HUDEP-2 (cell line): ENCODE data around the gene PSD4.
A peak's percentile ranks its signal among the peaks of the same experiment; 100 is the strongest.

ENCODE experiments used
- DNase-seq, 76 experiments: peaks; one replicate each; lab custom pipeline; 2025; ENCODE audit not compliant: unreplicated experiment in 76 of 76; lab: John Stamatoyannopoulos, UW

The PSD4 gene

DNA sequence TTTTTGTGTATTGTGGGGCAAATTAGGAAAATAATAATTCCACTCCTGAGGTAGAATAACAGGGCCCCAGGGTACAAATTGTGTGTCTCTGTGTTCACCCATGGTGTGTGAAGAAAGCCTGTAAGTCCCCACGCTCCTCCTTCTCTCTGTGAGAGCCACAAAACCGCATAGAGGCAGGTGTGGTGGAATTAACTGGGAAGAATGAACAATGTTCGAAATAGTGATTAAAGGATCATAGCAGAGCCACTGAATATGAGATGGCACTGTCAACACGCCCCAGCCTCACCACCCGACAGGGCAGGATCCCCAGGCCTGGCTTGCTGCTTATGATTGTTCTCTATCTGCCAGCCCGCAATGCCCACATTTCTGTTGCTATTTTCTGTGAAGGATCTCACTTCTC is 32.3 kb upstream of the PSD4 start:
- DNase-seq, result no peak

DNA sequence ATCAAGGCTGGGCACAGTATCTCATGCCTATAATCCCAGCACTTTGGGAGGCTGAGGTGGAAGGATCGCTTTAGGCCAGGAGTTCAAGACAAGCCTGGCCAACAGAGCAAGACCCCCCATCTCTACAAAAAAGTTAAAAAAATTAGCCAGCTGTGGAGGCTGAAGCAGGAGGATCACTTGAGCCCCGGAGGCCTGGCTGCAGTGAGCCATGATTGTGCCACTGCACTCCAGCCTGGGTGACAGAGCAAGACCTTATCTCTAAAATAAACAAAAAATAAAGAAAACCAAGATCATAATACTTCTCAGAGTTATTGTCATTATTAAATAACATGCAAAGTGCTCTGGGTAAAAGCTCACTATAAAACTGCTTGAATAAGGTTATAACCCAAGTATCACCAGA is 31.5 kb upstream of the PSD4 start:
- no peak for DNase-seq

DNA sequence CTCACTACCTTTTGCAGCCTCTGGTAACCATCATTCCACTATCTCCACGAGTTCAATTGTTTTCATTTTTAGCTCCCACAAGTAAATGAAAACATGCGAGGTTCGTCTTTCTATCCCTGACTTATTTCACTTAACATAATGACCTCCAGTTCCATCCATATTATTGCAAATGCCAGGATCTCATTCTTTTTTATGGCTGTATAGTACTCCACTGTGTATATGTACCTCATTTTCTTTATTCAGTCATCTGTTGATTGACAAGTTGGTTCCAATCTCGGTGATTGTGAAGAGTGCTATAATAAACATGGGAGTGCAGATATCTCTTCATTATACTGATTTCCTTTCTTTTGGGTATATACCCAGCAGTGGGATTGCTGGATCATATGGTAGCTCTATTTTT is 29.5 kb upstream of the PSD4 start:
- no peak for DNase-seq

DNA sequence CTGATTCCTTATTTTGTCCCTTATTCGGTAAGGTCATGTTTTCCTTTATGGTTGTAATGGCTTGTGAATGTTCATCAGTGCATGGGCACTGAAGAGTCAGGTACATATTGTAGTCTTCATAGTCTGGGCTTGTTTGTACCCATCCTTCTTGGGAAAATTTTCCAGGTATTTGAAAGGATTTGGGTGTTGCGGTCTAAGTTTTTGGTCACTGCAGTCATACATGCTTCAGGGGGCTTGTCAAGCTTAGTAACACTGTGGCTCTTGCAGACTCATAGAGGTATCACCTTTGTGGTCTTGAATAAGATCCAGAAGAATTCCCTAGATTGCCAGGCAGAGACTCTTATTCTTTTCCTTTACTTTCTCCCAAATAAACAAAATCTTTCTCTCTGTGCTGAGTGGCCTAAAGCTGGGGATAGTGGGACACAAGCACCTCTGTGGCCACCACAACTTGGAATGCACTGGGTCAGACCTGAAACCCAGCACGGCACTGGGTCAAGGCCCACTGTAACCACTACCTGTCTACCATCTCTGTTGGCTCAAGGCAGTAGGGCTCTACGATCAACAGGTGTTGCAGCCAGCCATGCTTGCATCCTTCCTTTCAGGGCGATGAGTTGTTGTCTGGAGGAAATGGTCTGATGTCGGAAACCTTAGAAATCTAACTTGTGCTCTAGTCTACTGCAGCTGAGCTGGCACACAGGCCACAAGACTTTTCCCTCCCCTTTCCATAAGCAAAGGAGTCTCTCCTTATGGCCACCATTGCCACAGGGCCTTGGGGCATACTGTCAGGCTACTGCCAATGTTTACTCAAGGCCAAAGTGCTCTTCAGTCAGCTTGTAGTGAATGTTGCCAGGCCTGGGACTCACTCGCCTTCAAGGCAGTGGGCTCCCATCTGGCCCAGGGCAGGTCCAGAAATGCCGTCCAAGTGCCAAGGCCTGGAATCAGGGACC is 24.9 kb upstream of the PSD4 start:
- DNase-seq, result no peak

DNA sequence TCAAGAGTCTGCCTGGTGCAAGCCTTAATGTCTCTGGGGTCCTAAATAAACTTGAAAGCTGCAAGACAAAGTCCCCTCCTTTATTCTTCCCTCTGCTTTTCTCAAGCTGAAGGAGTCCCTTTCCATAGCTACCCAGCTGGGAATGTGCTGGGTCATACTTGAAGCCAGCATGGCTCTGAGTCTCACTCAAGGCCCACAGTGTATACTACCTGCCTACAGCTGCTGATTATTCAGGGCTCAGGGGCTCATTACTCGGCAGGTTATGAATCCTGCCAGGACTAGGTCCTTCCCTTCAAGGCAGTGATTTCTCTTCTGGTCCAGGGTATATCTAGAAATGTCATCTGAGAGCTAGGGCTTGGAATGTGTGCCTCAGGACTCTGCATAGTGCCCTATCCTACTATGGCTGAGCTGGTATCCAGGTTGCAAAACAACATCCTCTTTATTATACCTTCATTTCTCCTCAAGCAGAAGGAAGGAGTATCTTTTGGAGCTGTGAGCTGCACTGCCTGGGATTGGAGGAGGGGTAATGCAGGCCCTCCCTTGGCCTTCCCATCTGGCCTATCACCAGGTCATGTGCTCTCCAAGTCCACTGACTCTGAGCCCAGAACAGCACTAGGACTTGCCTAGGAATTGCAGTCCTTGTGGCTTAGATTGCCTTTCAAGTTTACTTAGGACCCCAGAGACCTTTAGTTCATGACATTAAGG is 24.1 kb upstream of the PSD4 start:
- DNase-seq, result no peak

DNA sequence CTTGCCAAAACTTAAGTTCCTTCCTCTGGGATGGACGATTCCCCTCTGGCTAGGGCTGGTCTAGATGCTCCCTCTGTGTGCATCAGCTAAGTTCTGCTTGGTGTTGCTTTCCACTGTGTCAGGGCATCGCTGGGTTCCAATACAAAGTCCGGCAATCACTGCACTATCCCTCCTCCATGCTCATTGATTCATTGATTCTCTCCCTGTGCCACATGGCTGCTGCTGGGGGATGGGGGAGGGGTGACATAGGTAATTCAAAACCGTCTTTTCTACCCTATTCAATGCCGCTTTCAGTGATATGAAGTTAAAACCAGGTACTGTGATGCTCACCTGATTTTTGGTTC is 23.5 kb upstream of the PSD4 start:
- DNase-seq, result no peak

DNA sequence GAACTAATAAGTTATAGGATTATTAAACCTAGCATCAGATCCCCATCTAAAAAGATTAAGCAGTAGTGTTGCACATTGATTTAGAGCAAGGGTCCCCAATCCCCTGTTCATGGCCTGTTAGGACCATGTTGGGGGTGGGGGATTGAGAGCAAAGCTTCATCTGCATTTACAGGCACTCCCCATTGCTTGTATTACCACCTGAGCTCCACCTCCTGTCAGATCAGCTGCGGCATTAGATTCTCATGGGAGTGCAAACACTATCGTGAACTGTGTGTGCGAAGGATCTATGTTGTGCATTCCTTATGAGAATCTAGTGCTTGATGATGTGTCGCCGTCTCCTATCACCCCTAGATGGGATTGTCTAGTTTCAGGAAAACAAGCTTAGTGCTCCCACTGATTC is 18.4 kb upstream of the PSD4 start:
- DNase-seq, result no peak

DNA sequence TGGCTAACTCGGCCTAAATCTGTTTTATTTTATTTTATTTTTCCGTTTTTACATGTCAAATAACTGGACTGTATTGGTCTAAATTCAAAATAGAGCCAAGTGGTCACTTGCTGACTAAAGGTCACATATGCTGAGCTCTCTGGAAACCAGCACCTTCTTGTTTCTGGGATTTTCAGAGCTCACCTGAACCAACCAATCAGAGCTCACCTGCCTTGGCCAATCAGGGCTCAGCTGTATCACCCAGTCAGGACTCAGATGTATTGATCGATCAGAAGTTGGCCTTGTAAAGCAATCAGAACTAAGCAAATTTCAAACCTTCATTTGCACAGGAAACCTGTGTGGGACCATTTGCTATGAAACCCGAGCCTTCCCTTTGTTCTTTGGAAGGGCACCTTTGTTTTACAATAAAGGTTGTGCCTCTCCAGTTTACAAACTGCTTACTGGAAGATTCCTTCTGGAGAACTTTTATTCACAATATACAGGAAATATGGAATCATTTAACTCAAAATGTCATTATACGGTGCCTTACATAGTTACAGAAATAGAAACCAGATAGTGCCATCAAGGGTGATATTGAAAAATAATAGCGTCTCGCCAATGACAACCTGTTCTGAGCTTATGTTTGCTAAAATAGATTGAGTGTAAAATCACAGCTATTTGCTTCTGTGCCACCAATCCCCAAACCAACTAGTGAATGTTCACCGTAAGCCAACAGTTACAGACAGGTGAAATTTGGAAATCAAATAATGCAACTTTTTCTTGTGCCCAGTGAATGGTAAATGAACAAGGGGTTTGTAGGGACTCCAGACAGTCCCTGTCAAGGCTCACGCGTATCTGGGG is 17.3 kb upstream of the PSD4 start:
- DNase-seq, result no peak

DNA sequence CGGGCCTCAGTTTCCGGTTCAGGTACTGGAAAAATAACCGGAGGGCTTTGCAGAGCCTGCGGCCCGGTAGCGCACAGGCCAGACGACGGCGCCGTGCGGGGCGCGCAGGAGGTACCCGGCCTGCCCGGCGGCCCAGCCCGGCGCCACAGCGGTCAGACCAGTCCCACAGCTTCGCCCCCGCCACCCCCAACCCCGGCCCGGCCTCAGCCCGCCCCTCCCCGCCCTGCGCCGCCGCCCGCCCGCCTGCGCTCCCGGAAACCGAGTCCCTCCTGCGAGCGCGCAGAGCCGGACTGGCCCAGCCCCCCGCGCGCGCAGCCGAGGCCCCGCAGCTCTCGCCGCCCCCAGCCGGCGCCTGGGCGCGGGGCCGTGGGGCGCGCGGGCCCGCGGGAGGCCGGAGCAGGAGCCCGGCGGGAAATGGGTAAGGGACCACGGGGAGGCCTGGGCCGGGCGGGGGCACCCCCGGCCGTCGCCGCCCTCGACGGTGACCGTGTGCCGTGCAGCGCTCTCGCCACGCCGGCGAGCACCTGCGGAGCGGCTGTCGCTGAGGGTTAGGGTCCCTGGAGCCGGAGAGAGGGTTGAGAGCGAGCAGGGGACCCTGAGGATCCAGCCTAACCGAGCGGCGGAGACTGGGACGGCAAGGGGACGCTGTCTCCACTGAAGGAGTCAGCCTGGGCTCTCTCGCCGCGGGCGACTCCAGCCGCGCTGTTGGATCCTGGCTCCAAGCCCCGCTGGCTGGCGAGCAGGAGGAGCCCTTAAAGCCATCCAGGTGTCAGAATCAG is 16.5 kb upstream of the PSD4 start:
- peak in 10 of 76 experiments; percentile 3 to 46 (median 22) for DNase-seq

DNA sequence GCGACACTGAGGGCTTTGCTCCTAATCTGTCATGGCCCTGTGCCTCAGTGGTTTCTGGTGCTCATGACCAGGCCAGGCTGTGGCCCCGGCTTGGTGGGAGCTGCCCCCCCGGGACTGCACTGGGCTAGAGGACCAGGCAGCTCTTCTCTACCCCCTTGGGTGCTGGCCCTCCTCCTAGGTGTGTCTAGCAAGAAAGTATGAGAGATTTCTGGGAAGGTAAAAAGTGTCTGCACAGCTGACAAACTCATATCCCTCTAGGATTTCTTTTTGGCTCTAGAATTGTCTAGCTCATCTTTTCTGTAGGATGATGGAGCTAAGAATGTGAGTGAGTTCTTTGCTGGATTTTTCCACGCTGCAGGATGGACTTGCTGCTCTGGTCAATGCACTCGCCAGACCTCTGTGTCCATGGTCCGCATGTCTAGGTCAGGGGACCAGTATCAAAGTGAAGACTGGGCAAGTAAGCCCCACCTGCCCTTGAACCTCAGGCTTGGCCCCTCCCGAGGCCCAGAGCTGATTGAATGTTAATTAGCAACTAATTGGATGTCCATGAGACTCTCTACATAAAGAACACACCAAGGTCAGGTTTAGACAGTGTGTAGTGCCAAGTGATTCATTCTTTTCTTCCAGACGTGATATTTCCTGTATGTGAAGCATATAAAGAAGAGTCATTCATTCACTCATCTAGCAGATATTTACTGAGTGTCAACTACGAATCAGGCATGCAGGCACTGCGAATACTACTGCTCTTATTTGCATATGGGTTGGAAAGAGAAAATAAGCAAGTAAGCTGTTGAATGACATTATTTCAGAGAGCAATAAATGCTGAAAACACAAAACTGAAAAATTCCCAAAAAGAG is 15.6 kb upstream of the PSD4 start:
- DNase-seq, result no peak

DNA sequence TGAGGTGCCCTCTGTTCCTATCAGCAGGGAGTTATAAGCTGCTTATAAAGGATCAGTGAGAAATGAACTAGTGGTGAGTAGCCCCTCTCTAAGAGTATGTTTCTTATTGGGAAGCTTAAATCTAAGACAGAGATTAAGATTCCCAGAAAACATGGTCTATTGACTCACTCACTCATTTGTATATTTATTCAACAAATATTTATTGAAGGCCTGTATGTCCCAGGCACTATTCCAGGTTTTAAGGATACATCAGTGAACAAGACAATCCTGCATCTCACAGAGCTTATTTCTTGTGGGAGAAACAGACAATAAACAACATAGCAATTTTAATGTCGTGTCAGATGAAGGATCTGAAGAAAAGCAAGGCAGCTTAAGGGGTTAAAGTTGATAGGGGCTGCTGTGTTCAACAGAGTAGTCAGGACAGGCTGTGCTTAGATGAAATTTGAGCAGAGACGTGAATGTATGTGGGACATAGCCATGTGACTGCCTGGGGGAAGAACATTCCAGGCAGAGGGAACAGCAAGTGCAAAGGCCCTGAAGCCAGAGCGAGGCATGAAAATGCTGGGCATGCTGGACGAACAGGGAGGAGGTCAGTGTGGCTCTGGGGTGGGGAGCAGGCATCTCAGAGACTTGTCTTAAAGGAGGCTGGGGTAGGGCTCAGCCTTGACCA is 14.8 kb upstream of the PSD4 start:
- DNase-seq, result no peak

DNA sequence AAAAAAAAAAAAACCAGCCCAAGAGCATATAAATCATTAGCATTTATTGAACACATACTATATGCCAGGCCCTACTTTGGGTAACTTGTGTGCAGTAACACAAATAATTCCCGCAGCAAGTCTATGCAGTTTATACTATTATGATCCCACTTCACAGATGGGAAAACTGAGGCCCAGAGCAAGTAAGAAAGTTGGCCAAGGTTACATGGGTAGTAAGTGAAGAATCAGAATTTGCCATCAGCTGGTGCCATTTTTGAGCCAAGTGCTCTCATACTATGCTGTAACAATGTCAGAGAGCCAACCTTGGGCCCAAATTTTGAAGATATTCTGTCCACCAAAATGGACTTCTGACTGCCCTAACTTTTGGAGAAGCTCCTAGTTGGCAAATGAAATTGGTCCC is 13.5 kb upstream of the PSD4 start:
- DNase-seq, result no peak

DNA sequence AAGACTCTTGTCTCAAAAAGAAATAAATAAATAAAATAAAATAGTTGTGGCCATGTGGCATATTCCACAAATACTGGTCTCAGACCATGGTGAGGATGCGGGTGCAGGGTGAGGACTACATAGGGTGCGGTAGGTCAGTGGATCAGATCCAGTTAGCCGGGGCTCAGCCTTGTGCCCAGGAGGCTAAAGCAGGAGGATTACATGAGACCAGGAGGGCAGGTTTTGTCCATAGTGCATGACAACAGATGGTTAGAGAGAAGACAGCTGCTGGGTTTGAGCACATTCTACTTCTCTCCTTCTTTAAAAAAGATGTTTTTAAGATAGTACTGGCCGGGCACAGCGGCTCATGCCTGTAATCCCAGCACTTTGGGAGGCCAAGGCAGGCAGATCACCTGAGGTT is 12.8 kb upstream of the PSD4 start:
- DNase-seq, result no peak

DNA sequence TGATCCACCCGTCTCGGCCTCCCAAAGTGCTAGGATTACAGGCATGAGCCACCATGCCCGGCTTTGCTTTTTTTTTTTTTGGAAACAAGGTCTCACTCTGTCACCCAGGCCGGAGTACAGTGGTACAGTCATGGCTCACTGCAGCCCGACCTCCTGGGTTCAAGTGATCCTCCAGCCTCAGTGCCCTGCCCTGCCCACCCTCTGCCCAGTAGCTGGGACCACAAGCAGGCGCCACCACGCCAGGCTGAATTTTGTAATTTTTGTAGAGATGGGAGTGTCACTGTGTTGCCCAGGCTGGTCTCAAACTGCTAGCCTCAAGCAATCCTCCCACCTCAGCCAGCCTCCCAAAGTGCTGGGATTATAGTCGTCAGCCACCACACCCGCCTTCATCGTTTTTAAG is 11.6 kb upstream of the PSD4 start:
- no peak for DNase-seq

DNA sequence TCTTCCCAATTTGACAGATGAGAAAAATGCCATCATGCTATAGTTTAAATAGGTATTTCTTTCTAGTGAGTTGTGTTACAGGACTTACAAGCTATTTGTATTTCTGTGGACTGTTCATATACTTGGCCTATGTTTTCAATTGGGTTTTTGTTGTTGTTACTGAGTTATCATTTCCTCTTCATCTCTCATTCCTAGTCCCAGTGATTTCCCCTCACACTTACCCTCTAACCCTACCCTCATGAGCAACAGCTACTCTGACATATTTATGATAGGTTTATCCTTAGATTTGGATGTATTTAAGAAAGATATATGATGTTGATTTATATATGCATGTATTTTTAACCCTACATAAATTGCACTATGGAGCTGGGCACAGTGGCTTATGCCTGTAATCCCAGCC is 10.9 kb upstream of the PSD4 start:
- no peak for DNase-seq

DNA sequence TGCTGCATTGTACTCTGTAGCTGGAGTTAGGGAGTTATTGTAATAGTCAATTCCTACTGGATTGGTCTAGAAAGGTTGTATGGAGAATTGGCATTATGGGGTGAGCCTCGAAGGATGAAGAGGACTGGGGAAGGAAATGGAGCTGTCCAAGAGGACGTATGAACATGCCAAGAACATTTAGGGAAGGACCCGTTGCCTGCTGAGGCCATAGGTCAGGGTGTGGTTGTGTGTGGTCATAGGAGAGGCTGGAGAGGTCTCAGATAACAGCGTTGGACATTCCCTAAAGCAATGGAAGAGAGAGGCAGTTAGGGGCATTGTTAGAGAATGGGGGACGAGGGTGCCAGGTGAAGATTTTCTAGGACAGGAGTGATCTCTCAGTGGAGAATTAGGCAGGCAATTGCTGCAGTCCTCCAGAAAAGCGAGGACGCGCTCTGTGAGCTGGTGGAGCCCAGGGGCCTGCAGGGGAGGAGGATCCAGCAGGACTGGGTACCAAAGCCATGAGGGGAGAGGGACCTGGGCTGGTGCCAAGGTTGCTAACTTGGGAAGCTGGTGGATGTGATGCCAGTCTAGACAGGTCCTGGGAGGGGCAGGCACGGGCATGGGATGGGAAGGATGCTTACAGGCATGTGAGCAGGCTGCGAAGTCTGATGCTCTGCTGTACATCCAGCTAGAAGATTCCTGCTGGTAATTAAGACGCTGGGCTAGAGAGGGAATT is 9.4 kb upstream of the PSD4 start:
- no peak for DNase-seq

DNA sequence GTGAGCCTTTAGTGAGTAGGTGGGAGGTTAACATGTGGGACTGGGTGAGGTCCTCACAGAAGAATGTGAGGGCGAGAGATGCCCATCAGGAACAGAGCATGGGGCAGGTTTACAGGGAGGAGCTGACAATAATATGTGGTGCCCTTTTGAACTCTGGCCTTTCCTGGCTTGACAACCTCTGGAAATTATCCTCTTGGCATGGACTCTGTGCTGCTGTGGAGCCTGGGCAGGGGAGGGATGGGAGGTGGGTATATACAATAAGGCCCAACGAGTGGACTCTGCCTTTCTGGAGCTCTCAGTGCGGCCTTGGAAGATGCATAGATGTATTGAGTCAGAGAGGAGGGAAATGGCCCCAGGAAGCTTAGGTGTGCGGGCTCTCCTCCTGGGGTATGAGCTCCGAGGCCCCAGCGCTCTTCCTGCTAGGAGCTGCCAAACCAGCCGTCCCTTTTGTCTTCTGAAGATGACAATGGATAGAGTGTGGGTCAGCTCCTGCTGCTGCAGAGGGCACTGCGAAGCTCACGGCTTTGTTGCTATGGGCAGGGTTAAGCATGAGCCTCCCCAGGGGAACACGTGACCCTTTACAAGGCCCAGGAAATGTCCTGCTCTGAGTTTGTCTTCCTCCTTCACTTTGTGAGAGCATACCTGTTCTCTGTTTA is 8.7 kb upstream of the PSD4 start:
- no peak for DNase-seq

DNA sequence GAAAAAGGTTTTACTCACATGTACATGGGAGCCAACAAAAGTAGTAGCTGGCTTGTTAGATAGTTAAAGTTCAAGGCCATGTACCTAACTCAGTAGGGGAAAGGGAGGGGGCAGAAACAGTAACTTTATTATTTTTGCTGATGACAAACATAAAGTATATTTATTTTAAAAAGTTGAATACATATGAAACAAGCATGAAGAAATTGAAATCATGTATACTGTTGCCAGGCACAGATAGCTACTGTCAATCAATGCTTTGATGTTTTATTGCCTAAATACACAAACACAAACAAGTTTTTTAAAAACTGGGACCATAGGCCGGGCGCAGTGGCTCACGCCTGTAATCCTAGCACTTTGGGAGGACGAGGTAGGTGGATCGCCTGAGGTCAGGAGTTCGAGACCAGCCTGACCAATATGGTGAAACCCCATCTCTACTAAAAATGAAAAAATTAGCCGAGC is 7.6 kb upstream of the PSD4 start:
- no peak for DNase-seq
